Measurements from ENCODE around the gene TEX19. TPM values are rescaled to one million over a fixed set of nuclear protein-coding genes. Genes with fewer than 3 reads are reported as not detected.

Gene TEX19
- total RNA-seq, 4 donors from 2014 or later: not detected

- no peak for TF ChIP-seq EP300 (IDR thresholded peaks at IDR 0.05)
- TF ChIP-seq CTCF (IDR thresholded peaks at IDR 0.05): no peak
- no peak for TF ChIP-seq POLR2A (IDR thresholded peaks at IDR 0.05; ENCODE audit: low read depth)
- no peak for TF ChIP-seq POLR2AphosphoS5 (IDR thresholded peaks at IDR 0.05)
- Histone ChIP-seq H3K27ac (replicated peaks in 1 of 4) (no peak overlapping the region), H3K36me3 (peaks cover 0 to 1% (median under 1%) of the 10 kb centered on the region in 4 donors), H3K4me3 (no peak overlapping the region), H3K4me1 (peaks cover 14 to 33% (median 28%) of the 10 kb centered on the region in 4 donors), H3K9me3 (no peaks in the 10 kb centered on the region), H3K27me3 (peaks cover 0 to 68% (median 26%) of the 10 kb centered on the region in 4 donors)
- no peak for DNase-seq (ENCODE audit: extremely low spot score)
- intact Hi-C loops (cut with DNase I): no loop called here
- 41% methylated on average over 16 of the region's 17 CpGs for WGBS
Observed at GRCh38 chr17:82386255-82386831, 27.3 kb downstream of the TEX19 start.

- Histone ChIP-seq H3K4me3 (no peak overlapping the region), H3K27ac (replicated peaks in 1 of 4) (no peak overlapping the region), H3K9me3 (no peaks in the 10 kb centered on the region), H3K27me3 (peaks cover 0 to 61% (median 26%) of the 10 kb centered on the region in 4 donors), H3K36me3 (peaks cover 0 to 9% (median 8%) of the 10 kb centered on the region in 4 donors), H3K4me1 (peaks cover 14 to 32% (median 27%) of the 10 kb centered on the region in 4 donors)
- no peak for TF ChIP-seq POLR2A (IDR thresholded peaks at IDR 0.05; ENCODE audit: low read depth)
- no peak for TF ChIP-seq CTCF (IDR thresholded peaks at IDR 0.05)
- TF ChIP-seq POLR2AphosphoS5 (IDR thresholded peaks at IDR 0.05): no peak
- no peak for TF ChIP-seq EP300 (IDR thresholded peaks at IDR 0.05)
- no peak for DNase-seq (ENCODE audit: extremely low spot score)
- intact Hi-C loops (cut with DNase I): no loop called here
- 46% methylated on average over 26 of the region's 38 CpGs for WGBS
Observed at GRCh38 chr17:82386881-82387704, 28.0 kb downstream of the TEX19 start.

- intact Hi-C loops (cut with DNase I): no loop called here
- Histone ChIP-seq H3K9me3 (no peaks in the 10 kb centered on the region), H3K4me1 (peaks cover 14 to 32% (median 27%) of the 10 kb centered on the region in 4 donors), H3K27me3 (peaks cover 0 to 54% (median 24%) of the 10 kb centered on the region in 4 donors), H3K36me3 (peaks cover 0 to 15% (median 13%) of the 10 kb centered on the region in 4 donors), H3K27ac (replicated peaks in 1 of 4) (no peak overlapping the region), H3K4me3 (no peak overlapping the region)
- TF ChIP-seq EP300 (IDR thresholded peaks at IDR 0.05) (no peak), POLR2AphosphoS5 (IDR thresholded peaks at IDR 0.05) (no peak), POLR2A (IDR thresholded peaks at IDR 0.05; ENCODE audit: low read depth) (no peak), CTCF (IDR thresholded peaks at IDR 0.05) (no peak)
- 72% methylated on average over 3 of the region's 3 CpGs for WGBS
- no peak for DNase-seq (ENCODE audit: extremely low spot score)
Observed at GRCh38 chr17:82387705-82388106, 28.7 kb downstream of the TEX19 start.

GRCh38 chr17:82388223-82388921 is 29.3 kb downstream of the TEX19 start:
- 79% methylated on average over 23 of the region's 34 CpGs for WGBS
- Histone ChIP-seq H3K4me3 (no peak overlapping the region), H3K27me3 (peaks cover 0 to 48% (median 23%) of the 10 kb centered on the region in 4 donors), H3K36me3 (peaks cover 0 to 22% (median 20%) of the 10 kb centered on the region in 4 donors), H3K27ac (replicated peaks in 1 of 4) (no peak overlapping the region), H3K4me1 (peaks cover 14 to 32% (median 27%) of the 10 kb centered on the region in 4 donors), H3K9me3 (no peaks in the 10 kb centered on the region)
- no peak for DNase-seq (ENCODE audit: extremely low spot score)
- intact Hi-C loops (cut with DNase I): no loop called here
- TF ChIP-seq POLR2A (IDR thresholded peaks at IDR 0.05; ENCODE audit: low read depth): no peak
- TF ChIP-seq POLR2AphosphoS5 (IDR thresholded peaks at IDR 0.05): no peak
- TF ChIP-seq CTCF (IDR thresholded peaks at IDR 0.05): no peak
- no peak for TF ChIP-seq EP300 (IDR thresholded peaks at IDR 0.05)

All from esophagus muscularis mucosa (tissue), 4 donors.